ENCODE data around the gene PRRT2.
A peak's percentile ranks its signal among the peaks of the same experiment; 100 is the strongest.

DNA sequence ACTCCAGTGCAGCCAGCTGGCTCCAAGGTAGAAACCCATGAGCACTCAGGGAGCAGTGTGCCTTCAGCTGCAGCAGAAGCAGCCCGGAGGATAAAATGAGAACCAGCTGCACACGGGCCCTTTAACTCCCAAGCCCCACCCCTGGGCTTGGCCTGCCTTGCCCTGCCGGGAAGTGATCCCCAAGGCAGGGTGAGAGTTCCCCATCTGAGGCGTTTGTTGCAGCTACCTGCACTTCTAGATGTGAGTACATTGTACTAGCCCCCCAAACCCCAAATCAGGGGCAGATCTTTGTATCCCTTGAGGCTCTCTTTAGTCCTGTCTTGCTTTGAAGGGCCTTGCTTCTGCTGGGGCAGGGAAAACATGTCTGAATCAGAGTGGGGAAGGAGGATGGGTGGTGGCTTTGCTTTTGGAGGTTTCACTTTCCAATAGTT, 8.3 kb downstream of the PRRT2 start, which contains the start of gene MVP:
- peak in 1 of 2 donors; percentile 56 for TF ChIP-seq POLR2A (IDR thresholded peaks at IDR 0.05)
- TF ChIP-seq, protein P1, sequence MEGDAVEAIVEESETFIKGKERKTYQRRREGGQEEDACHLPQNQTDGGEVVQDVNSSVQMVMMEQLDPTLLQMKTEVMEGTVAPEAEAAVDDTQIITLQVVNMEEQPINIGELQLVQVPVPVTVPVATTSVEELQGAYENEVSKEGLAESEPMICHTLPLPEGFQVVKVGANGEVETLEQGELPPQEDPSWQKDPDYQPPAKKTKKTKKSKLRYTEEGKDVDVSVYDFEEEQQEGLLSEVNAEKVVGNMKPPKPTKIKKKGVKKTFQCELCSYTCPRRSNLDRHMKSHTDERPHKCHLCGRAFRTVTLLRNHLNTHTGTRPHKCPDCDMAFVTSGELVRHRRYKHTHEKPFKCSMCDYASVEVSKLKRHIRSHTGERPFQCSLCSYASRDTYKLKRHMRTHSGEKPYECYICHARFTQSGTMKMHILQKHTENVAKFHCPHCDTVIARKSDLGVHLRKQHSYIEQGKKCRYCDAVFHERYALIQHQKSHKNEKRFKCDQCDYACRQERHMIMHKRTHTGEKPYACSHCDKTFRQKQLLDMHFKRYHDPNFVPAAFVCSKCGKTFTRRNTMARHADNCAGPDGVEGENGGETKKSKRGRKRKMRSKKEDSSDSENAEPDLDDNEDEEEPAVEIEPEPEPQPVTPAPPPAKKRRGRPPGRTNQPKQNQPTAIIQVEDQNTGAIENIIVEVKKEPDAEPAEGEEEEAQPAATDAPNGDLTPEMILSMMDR (IDR thresholded peaks at IDR 0.05): no peak
